ENCODE measurements around the gene PAX7.

The PAX7 gene

GRCh38 chr1:18711003-18711402 is 80.4 kb downstream of the PAX7 start:
- no peak for DNase-seq

DNA sequence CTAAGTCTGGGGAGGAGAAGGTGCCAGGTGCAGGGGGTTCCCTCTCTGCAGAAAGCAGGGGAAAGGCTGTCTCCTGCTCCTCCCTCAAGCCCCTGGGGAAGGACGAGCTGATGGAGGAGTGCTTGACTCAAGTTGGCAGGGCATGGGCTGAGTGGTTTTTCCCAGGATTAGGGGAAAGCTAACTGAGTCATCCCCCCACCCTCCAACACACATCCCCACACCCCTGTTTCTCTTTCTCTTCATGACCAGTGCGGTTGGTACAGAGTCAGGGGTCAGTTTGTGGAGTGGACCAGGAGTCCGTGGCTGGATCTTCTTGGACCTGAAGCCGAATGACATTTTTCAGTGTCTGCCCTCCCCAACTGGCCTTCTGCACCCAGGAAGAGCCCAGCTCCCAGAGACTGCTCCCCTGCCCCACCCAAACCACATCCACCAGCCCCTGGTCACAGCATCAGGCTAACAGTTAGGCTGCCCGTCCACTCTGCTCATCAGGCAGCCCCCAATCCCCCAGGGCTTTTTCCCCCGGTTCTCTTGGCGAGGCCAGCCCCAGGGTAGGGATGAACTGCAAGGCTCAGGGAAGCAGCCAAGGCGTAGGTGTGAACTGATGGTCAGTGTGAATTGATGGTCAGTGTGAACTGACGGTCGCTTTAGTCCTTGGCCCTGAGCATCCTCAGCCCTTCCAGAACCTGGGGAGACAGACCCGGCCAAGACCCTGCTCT is 81.0 kb downstream of the PAX7 start:
- DNase-seq: no peak

GRCh38 chr1:18712252-18712600 is 81.6 kb downstream of the PAX7 start:
- DNase-seq: no peak

DNA sequence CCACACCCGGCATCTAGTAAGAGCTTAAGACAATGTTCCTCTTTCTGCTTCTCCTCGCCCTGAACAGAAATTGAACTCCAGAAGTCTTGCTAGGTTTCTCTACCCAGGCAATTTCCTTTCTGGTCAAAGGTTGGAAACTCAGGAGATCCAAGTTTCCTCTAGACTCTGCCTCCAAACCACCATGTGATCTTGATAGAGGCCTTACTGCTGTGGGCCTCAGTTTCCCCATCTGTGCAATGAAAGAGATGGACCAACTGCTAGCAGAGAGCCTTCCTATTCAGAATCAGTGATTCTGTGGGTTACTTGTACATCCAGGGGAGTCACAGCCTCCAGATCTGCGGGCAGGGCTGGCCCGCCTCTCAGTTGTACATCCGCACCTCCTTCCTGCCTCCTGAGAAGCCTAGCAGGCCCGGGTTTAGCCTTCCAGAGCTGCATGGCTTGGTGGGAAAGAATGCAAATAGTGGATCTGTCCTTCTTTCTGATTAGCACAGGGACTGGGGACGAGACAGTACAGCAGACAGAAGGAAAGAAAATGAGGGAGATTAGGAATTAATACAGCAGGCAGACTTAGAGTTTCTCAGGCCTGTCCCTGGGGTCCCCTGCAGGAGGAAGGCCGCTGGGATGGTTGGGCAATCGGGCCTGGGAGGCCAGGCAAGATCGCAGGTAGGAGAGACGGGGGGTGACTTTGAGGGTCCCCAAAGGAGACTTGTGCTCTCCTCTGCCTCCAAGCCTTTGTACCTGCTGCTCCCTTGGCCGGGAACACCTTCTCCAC is 83.9 kb downstream of the PAX7 start:
- DNase-seq: no peak

GRCh38 chr1:18716112-18716784 is 85.6 kb downstream of the PAX7 start:
- DNase-seq: no peak

GRCh38 chr1:18716785-18717678 is 86.4 kb downstream of the PAX7 start:
- no peak for DNase-seq

DNA sequence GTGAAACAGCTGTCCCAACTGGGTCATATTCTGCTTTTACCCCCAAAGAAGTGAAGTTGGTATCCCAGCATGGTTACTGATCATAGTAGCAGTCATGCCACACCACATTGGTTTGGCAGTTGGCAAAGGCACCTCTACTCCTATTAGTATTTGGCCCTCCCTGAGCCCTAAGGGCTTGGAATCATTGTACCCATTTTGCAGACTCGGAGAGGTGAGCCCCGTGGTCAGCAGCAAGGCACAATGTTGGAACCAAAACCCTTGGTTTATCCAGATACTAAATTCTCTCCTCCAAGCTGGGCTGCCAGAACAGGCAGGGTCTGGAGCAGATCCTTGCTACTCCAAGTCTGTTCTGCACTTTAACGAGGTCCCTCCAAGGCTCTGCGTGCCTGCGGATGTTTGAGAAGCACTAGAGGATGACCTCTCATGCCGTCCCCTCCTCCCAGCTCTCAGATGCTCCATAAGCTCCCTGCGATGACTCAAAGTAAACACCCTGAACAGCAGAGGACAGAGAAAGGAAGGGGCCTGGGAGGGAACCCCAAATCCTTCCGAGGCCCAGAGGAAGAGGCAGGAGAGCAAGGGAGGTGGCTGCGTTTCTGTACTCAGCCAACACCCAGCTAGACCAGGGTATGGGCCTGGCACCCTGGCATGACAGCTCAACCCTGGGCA is 89.3 kb downstream of the PAX7 start:
- no peak for DNase-seq

DNA sequence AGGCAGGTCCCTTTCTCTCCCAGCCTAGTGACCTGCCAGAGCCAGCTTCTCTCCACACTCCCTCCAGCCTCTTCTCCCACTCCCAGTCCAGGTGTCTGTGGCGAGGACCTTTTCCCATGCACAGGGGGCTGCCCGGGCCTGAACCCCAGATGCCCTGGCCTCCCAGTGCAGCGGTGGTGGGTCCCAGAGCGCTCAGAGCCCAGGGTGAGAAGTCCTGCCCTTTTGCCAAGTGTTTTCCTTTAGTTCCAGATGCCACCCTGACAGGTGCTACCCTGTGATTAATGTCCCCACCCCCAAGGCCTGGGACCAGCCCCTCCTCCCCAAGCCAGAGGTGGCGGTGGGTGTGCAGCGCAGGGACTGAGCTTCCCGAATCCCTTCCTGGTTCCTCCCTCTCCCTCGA is 90.4 kb downstream of the PAX7 start:
- no peak for DNase-seq

GRCh38 chr1:18721776-18722175 is 91.1 kb downstream of the PAX7 start:
- no peak for DNase-seq

DNA sequence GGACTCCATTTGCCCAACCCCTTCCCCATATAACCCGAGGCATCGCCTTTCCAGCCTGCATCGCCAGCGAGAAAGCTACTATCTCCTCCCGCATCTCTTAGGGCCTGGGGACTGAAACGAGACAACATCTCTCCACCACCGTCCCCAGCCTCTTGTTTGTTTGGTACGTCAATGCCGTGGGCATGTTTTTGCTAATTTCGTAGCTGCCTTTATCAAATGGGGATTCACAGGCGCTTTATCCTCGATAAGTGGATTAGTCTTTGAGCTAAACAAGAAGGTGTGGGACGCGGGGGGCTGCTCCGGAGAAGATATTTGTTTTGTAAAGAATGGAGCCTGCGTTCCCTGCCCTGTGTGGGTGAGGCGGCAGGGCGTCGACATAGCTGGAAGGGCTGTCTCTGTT is 91.6 kb downstream of the PAX7 start:
- no peak for DNase-seq

GRCh38 chr1:18723206-18723605 is 92.6 kb downstream of the PAX7 start:
- no peak for DNase-seq

GRCh38 chr1:18723701-18724411 is 93.2 kb downstream of the PAX7 start:
- DNase-seq: no peak

DNA sequence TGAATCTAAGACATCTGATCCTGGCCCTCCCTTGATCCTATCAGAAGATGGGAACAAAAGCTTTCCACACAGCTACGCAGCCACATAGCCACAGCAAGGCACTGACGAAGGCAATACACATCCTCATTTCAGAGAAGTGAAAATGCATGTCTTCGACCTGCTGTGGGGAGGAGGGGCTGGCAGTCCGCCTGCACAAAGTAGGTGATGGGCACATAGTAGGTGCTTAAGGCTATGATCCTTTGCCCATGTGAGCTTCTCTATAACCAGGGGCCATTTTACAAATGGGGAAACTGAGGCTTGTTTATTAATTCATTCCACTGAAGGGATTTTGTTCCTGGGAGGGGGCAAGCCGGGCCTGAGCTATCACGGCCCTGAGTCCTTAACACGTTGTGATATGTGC is 94.2 kb downstream of the PAX7 start:
- DNase-seq: no peak

DNA sequence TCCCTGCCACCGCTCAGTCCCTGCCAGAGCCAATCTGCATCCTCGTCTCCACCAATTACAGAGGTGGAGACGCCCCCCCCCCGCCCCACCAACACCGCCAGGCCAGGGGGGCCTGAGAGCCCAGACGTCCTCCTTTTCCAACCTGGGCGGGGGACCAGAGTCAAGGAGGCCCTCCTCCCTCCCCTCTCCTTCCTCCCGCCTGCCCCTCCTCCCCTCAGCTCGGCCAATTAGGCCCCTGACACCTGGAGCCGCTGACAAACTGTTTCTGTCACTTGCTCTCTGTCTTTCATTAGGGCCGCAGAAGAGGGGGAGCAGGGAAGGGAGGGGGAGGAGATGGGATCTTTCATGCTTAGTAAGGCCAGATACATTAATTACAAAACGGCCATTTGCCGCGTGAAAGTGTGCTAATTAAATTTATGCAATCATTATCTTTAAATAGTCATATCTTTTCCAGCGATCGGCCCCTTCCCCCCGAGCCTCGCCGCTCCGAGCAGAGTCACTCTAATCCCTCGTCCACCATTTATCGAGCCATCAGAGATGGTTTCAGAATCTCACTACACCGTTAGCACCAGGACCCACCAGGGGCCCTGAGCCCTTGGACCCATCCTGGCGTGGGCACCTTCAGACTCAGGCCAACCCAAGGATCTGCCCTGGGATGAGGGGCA is 94.7 kb downstream of the PAX7 start:
- no peak for DNase-seq

- no peak for DNase-seq
These were observed 95.7 kb downstream of the PAX7 start for GRCh38 chr1:18726368-18726767.

DNA sequence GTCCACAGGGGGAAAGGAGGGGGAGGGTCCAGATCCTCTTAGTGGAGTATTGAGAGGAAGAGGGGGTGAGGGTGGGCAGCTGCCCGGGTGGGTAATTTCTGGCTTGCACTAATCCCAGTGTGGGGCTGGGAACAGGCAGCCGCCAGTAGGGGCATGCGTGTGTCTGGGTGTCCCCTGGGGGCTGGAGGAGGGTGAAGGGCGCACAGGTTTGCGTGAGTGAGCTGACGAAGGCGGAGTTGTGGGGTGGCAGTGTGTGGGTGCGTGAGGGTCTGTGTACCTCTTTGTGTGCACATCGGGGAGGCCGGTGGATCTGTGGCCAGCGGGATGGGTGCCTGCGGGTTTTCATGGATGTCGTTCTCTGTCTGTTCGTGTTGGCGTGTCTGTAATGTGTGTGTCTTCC is 97.3 kb downstream of the PAX7 start:
- no peak for DNase-seq

DNA sequence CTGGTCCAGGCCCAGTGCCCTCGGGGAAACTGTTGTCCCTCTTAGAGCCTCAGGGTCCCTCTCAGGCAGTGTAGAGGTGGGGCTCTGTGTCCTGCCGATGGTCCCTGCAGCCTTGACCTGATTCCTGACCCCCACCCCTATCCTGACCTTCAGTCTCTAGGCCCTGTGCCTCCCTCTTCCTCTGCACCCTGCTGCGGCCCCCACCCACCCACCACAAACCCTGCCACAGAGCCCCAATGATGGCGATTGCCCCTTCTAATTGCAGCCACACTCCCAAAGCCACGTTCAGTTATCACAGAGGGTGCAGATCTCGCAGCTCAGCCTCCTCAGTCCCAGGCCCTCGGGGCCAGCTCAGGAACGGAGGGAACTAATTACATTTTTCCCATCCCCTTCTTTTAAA is 99.7 kb downstream of the PAX7 start:
- no peak for DNase-seq

GRCh38 chr1:18731148-18731547 is 100.5 kb downstream of the PAX7 start:
- DNase-seq: no peak

GRCh38 chr1:18731591-18732235 is 101.1 kb downstream of the PAX7 start:
- no peak for DNase-seq

- DNase-seq: no peak
These were observed 102.0 kb downstream of the PAX7 start for GRCh38 chr1:18732686-18733085.

- no peak for DNase-seq
These were observed 103.4 kb downstream of the PAX7 start for GRCh38 chr1:18734001-18734400.
